Cardiac atrium fibroblast (primary cell): Measurements from ENCODE around the gene RAP2C. TPM values are rescaled to one million over a fixed set of nuclear protein-coding genes. Genes with fewer than 3 reads are reported as not detected.

Source experiments
- total RNA-seq: library from RNA; depleted of rRNA; stranded (reverse); fragments of >200 nt; gene quantifications from 2 replicates; pipeline ENCODE4 v1.2.3, GENCODE V29; 2015

Gene RAP2C
- total RNA-seq: 13.3 and 13.9 TPM in 2 replicates

GRCh38 chrX:132219343-132219768 is at the start of gene RAP2C:
RAP2C (minus strand) TSS chrX:132219447; CDS start chrX:132217268, 2,179 bp downstream.

Other genes with a start within 250 kb of the RAP2C start
- gene STK26, start 196.1 kb downstream of the RAP2C start, total RNA-seq: 3.6 and 7.3 TPM in 2 replicates
- gene FRMD7, start 91.4 kb downstream of the RAP2C start, total RNA-seq: not detected in 2 replicates